GM21825 (cell line): ENCODE data around the gene RTL10.
A peak's percentile ranks its signal among the peaks of the same experiment; 100 is the strongest.

Source experiments
- ATAC-seq: cut with Tn5 transposase; IDR thresholded peaks from one replicate; pipeline ENCODE4 v1.9.1; 2021; ENCODE audit warnings: mild to moderate bottlenecking, moderate library complexity; ENCODE audit not compliant: unreplicated experiment

The RTL10 gene

GRCh38 chr22:19866665-19867009 is 12.0 kb upstream of the RTL10 start:
- ATAC-seq = no peak

- ATAC-seq = no peak
Observed at GRCh38 chr22:19865141-19865829, 10.6 kb upstream of the RTL10 start.

DNA sequence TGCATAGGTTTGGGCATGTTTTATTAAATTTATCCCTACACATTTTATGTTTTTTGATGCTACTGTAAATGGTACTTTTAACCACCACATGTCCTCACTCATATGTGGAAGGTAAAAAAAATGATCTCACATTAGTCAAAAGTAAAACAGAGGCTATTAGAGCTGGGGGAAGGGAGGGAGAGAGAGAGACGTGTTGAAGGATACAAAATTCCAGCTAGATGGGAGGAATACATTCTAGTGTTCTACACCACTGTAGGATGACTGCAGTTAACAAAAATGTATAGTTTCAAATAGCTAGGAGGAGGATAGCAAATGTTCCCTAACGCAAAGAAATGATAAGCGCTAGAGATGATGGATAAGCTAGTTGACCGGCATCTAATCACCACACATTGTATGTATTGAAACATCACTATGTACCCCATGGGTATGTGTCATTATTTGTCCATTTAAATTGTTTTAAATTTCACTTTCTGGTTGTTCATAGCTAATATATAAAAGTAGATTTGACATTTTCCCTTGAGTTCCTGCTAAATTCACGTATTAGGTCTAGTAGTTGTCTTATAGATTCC is 9.9 kb upstream of the RTL10 start:
- no peak for ATAC-seq

DNA sequence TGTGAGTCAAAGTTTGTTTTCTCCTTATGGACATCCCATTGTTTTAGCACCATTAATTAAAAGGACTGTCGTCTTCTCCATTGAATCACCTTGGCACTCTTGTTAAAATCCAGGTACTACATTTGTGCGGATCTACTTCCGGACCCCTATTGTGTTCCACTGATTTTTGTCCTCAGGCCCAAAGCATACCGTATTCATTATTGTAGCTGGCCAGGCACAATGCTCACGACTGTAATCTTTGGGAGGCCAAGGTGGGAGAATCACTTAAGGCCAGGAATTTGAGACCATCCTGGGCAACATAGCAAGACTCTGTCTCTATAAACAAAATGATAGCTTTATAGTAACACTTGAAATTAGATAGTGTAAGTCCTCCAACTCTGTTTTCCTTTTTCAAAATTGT is 8.9 kb upstream of the RTL10 start:
- ATAC-seq = no peak

DNA sequence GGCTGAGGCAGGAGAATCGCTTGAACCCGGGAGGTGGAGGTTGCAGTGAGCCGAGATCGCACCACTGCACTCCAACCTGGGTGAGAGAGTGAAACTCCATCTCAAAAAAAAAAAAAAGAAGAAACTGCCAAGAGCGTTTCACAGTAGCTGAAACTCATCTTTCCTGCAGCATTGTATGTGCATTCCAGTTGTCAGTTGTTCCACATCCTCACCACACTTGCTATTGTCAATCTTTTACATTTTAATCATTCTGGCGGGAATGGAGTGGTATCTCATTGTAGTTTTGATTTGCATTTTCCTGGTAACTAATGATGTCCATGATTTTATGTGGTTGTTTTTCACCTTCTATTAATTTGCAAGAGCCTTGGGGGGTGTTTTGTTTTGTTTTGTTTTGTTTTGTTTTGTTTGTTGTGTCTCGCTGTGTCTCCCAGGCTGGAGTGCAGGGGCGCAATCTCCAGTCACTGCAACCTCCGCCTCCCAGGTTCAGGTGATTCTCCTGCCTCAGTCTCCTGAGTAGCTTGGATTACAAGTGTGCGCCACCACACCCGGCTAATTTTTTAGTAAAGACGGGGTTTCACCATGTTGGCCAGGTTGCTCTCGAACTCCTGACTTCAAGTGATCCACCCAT is 8.1 kb upstream of the RTL10 start:
- ATAC-seq = no peak

DNA sequence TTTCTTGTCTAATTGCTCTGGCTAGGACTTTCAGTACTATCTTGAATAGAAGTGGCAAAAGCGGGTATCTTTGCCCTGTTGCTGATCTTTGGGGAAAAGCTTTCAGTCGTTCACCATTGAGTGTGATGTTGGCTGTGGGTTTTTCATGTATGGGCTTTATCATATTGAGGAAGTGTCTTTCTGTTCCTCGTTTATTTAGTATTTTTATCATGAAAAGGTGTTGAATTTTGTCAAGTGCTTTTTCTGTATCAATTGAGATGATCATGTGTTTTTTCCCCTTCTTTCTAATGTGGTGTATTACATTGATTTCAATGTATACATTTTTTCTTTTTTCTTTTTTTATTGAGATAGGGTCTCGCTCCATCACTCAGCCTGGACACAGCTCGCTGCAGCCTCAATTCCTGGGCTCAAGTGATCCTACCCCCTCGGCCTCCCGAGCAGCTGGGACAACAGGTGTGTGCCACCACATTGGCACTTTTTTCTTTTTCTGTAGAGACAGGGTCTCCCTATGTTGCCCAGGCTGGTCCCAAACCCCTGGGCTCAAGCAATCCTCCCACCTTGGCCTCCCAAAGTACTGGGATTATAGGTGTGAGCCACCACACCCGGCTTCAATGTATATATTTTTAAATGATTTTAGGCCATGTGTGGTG is 5.3 kb upstream of the RTL10 start:
- no peak for ATAC-seq

DNA sequence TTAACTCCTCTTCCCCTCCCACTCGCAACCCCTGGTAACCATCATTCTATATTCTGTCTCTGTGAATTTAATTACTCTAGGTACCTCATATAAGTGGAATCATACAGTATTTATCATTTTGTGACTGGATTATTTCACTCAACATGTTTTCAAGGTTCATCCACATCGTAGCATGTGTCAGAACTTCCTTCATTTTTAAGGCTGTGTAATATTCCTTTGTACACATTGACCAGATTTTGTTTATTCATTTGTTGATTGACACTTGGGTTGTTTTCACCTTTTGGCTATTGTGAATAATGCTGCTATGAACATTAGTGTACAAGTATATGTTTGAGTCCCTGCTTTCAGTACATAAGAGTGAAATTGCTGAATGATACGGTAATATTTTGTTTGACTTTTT is 2.7 kb upstream of the RTL10 start:
- ATAC-seq = no peak

GRCh38 chr22:19855504-19856409 is 1.1 kb upstream of the RTL10 start:
- peak; percentile 17 for ATAC-seq

- peak; percentile 3 for ATAC-seq
Observed at GRCh38 chr22:19853879-19854777, 546 bp downstream of the RTL10 start.

DNA sequence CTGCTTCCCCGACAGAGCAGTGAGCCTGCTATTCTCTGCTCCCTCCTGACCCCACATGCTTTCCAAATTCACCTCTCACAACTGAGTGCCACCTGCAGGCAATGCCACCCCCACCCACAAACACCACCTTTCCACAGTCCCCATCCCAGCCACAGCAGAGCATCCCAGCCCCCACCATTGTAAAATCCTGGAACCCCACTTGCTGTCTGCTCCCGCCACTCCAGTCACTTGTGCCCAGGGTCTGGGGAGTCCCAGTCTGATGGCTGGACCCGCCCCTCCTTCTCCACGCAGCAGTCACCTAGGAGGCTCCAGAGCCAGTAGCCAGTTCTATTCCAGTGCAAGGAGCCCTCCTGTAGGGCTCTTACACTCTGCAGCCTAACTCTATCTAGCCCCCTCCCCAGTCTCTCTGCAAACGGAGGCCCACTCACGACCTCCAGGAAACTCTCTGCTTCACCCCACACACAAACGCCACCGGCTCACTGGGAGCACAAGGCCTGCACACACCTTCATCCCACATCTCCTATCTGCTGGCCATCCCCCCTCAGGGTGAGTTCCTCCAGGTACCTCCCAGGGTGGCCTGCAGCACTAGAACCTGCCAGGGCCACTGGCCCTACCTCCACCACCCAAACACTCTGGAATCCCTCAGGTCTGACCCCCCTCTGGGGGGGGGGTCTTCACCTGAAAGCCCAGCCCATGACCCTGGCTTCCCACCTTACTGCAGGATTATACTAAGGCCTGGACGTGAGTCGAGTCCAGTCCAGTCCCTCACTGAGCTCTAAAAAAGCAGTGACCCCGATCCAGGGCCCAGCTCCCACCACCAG is 1.4 kb downstream of the RTL10 start:
- no peak for ATAC-seq

GRCh38 chr22:19852177-19852781 is 2.4 kb downstream of the RTL10 start:
- ATAC-seq = no peak

DNA sequence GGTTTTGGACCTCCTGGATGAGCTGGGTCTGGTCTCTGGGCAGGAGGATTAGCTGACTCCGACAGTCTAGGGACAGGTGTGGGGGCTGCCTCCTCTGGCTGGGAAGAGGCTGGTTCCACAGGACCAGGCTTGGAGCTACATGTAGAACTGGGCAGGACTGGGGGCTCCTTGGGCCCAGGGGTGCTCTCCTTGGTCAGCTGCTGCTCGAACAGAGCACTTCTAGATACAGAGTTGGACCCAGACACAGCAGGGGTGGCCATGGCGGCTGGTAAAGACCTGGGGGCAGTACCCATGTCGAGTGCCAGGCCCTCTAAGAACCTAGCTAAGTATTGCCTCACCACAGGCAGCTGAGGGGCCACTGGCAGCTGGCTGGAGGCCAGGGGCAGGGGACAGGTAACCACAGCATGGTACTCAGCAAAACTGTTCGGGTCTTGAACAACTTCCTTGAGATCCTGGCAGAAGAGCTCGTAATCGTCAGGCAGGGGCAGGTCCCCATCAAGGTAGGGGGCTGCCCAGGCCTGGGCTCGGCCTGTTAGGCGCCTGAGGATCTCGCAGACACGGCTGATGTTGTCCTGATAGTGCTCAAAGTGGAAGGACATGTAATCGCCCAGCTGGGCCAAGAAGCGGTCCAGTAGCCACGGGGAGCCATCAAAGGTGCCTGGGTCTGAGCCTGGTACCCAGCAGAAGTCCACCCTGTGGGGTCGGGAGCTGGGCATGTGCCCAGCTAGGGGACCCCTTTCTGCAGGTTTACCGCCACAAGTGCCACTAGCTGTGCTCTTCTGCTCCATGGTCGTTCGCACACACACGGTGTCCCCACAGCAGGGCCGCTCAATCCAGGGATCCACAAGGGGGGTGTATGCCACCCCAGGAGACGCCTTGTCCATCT is 3.1 kb downstream of the RTL10 start:
- ATAC-seq = no peak

GRCh38 chr22:19850763-19851109 is 3.9 kb downstream of the RTL10 start:
- no peak for ATAC-seq

DNA sequence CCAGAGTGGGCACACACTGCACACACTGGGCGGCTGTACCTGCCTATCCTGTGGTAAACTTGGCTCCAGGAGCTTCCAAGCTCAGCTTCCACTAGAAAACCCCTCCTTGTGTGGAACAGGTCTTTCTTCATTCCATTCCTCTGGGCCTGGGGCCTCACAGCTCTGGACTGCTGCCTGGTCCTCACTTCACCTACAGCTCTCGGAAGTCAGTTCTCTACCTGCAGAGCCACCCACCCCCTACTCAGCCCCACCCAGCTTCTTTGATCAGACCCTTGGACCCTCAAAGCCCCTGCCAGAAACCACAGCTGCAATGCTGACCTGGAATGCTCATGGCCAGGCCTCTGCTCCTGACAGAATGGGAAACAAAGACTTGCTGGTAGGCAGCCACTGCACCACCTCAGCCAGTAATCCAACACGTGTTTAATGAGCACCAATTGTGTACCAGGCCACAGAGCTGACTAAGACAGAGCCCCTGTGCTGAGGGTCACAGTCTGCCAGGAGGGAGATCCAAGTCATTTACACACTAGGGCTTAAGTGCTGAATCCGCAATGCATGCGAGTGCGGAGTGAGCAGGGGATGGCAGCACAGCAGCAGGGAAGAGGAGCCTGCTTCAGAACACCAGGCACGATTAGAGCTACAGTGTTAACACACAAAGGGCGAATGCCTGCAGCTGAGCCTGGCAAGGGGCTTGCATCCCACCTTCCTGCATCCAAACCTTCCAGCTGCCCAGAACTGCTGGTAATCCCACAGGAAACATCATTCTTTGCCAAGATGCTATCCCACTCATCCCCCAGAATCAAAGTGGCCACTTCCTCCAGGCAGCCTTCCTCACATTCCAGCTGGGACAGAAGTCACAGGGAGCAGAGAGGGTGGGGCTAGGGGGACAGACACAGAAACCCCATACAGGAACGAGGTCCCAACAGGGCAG is 4.6 kb downstream of the RTL10 start:
- no peak for ATAC-seq

GRCh38 chr22:19848298-19849224 is 6.1 kb downstream of the RTL10 start:
- no peak for ATAC-seq

DNA sequence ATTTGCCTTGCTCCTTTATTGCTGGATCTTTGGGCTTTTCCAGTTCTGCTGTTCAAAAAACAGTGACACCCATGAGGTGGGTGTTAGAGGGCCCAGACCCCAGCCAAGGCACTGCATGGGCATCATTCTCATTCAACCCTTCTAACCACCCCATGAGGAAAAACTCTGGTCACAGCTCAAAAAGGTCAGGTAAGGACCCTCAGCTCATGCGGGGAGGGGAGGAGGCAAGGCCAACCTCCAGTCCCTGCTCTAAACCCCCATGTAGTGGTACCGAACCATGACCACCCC is 7.4 kb downstream of the RTL10 start:
- ATAC-seq = no peak
